ENCODE results near the gene FOXP1. TPM values are rescaled to one million over a fixed set of nuclear protein-coding genes. Genes with fewer than 3 reads are reported as not detected.
"Not testable (repeated sequence)": the region's sequence is repeated elsewhere in the genome, so short reads cannot be mapped to it uniquely, and the experiment has no call there.

The FOXP1 gene
- total and polyA plus RNA-seq, 2 donors from 2014 or later = 6.7 to 87.2 TPM

GRCh38 chr3:71327936-71328335 is 255.6 kb downstream of the FOXP1 start:
- Histone ChIP-seq H3K4me1 (ENCODE audit: control insufficient read depth in 2 of 3, insufficient read depth in 2 of 3, low read depth in 1 of 3, low read length in 3 of 3) (no peaks in the 10 kb centered on the region), H3K9me3 (ENCODE audit: control insufficient read depth in 2 of 3, insufficient read depth in 1 of 3, low read length in 3 of 3) (no peaks in the 10 kb centered on the region), H3K4me3 (ENCODE audit: low read length in 3 of 3) (no peak overlapping the region), H3K27ac (ENCODE audit: low read depth in 2 of 2, low read length in 2 of 2) (no peak overlapping the region), H3K36me3 (ENCODE audit: control insufficient read depth in 2 of 3, insufficient read depth in 3 of 3, low read length in 3 of 3) (no peaks in the 10 kb centered on the region), H3K9ac (ENCODE audit: low read length in 3 of 3) (no peak overlapping the region), H3K27me3 (ENCODE audit: control insufficient read depth, insufficient read depth, low read length) (no peaks in the 10 kb centered on the region)
- no peak for FAIRE-seq
- TF ChIP-seq, protein P1, sequence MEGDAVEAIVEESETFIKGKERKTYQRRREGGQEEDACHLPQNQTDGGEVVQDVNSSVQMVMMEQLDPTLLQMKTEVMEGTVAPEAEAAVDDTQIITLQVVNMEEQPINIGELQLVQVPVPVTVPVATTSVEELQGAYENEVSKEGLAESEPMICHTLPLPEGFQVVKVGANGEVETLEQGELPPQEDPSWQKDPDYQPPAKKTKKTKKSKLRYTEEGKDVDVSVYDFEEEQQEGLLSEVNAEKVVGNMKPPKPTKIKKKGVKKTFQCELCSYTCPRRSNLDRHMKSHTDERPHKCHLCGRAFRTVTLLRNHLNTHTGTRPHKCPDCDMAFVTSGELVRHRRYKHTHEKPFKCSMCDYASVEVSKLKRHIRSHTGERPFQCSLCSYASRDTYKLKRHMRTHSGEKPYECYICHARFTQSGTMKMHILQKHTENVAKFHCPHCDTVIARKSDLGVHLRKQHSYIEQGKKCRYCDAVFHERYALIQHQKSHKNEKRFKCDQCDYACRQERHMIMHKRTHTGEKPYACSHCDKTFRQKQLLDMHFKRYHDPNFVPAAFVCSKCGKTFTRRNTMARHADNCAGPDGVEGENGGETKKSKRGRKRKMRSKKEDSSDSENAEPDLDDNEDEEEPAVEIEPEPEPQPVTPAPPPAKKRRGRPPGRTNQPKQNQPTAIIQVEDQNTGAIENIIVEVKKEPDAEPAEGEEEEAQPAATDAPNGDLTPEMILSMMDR (IDR thresholded peaks at IDR 0.05; ENCODE audit: borderline replicate concordance, extremely low read depth, insufficient read depth) = no peak
- intact Hi-C loops (cut with DNase I) = no loop called here
- DNase-seq = no peak

GRCh38 chr3:71325715-71326114 is 257.8 kb downstream of the FOXP1 start:
- H3K9ac ChIP-seq (ENCODE audit: low read length in 3 of 3) = no peak overlapping the region
- FAIRE-seq = no peak
- intact Hi-C loops (cut with DNase I) = no loop called here

DNA sequence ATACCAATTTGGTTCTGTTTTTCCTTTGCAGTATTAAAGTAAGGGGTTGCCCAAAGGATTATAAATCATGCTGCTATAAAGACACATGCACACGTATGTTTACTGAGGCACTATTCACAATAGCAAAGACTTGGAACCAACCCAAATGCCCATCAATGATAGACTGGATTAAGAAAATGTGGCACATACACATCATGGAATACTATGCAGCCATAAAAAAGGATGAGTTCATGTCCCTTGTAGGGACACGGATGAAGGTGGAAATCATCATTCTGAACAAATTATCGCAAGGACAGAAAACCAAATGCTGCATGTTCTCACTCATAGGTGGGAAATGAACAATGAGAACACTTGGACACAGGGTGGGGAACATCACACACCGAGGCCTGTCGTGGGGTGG is 259.3 kb downstream of the FOXP1 start:
- intact Hi-C loops (cut with DNase I); FAIRE-seq; H3K9me3 ChIP-seq (ENCODE audit: control insufficient read depth in 2 of 3, insufficient read depth in 1 of 3, low read length in 3 of 3): not testable (repeated sequence)

More at GRCh38 chr3:71325715-71326114, 257.8 kb downstream of the FOXP1 start:
- Histone ChIP-seq H3K4me1 (ENCODE audit: control insufficient read depth in 2 of 3, insufficient read depth in 2 of 3, low read depth in 1 of 3, low read length in 3 of 3) (no peaks in the 10 kb centered on the region), H3K27me3 (ENCODE audit: control insufficient read depth, insufficient read depth, low read length) (no peaks in the 10 kb centered on the region), H3K36me3 (ENCODE audit: control insufficient read depth in 2 of 3, insufficient read depth in 3 of 3, low read length in 3 of 3) (no peaks in the 10 kb centered on the region), H3K27ac (ENCODE audit: low read depth in 2 of 2, low read length in 2 of 2) (no peak overlapping the region), H3K4me3 (ENCODE audit: low read length in 3 of 3) (no peak overlapping the region), H3K9me3 (ENCODE audit: control insufficient read depth in 2 of 3, insufficient read depth in 1 of 3, low read length in 3 of 3) (no peaks in the 10 kb centered on the region)
- peak in 2 of 5 donors; percentile 33 to 45 for DNase-seq
- TF ChIP-seq, protein P1 (IDR thresholded peaks at IDR 0.05; ENCODE audit: borderline replicate concordance, extremely low read depth, insufficient read depth) = no peak

GRCh38 chr3:71323558-71323957 is 260.0 kb downstream of the FOXP1 start:
- DNase-seq (no peak), FAIRE-seq (no peak)
- intact Hi-C loops (cut with DNase I) = no loop called here
- H3K36me3 ChIP-seq (ENCODE audit: control insufficient read depth in 2 of 3, insufficient read depth in 3 of 3, low read length in 3 of 3) = no peaks in the 10 kb centered on the region
- H3K9me3 ChIP-seq (ENCODE audit: control insufficient read depth in 2 of 3, insufficient read depth in 1 of 3, low read length in 3 of 3) = no peaks in the 10 kb centered on the region
- H3K27ac ChIP-seq (ENCODE audit: low read depth in 2 of 2, low read length in 2 of 2) = no peak overlapping the region
- H3K9ac ChIP-seq (ENCODE audit: low read length in 3 of 3) = no peak overlapping the region
- H3K27me3 ChIP-seq (ENCODE audit: control insufficient read depth, insufficient read depth, low read length) = no peaks in the 10 kb centered on the region
- H3K4me1 ChIP-seq (ENCODE audit: control insufficient read depth in 2 of 3, insufficient read depth in 2 of 3, low read depth in 1 of 3, low read length in 3 of 3) = peaks cover 0 to 4% (median 2%) of the 10 kb centered on the region in 3 donors
- H3K4me3 ChIP-seq (ENCODE audit: low read length in 3 of 3) = no peak overlapping the region
- TF ChIP-seq, protein P1 (IDR thresholded peaks at IDR 0.05; ENCODE audit: borderline replicate concordance, extremely low read depth, insufficient read depth) = no peak

More for the DNA sequence above, 259.3 kb downstream of the FOXP1 start:
- DNase-seq; H3K27me3 ChIP-seq (ENCODE audit: control insufficient read depth, insufficient read depth, low read length); H3K36me3 ChIP-seq (ENCODE audit: control insufficient read depth in 2 of 3, insufficient read depth in 3 of 3, low read length in 3 of 3); H3K9ac ChIP-seq (ENCODE audit: low read length in 3 of 3); H3K4me3 ChIP-seq (ENCODE audit: low read length in 3 of 3); H3K4me1 ChIP-seq (ENCODE audit: control insufficient read depth in 2 of 3, insufficient read depth in 2 of 3, low read depth in 1 of 3, low read length in 3 of 3); H3K27ac ChIP-seq (ENCODE audit: low read depth in 2 of 2, low read length in 2 of 2): not testable (repeated sequence)
